ENCODE data around the gene LIMCH1.

The LIMCH1 gene

DNA sequence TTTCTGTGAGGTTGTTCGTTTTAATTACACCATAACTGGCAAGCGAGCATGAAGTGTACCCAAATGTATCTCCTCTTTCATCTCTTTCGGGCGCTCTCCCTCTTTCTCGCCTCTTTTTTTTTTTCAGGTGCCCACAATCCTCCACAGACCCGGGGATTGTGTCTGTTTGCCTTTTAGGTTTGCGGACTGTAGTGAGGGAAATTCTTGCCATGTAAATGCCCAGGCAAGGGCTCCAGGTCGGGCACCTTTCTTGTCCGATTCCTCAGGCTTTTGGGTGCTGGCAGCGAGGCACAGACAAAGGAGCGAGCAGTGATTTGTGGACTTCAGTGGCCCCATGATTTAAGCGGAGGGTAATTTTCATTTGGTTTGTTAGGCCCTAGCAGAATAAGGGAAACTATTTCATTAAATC lies 211.7 kb downstream of the LIMCH1 start:
- DNase-seq (ENCODE audit: extremely low read depth in 1 of 2, low read depth in 1 of 2): no peak
